GM19452 (cell line): ENCODE measurements around the gene UBE2Q1.
A peak's percentile ranks its signal among the peaks of the same experiment; 100 is the strongest.

Experiments
- ATAC-seq: cut with Tn5 transposase; IDR thresholded peaks from one replicate; pipeline ENCODE4 v1.9.1; 2021; ENCODE audit not compliant: unreplicated experiment

Gene UBE2Q1

DNA sequence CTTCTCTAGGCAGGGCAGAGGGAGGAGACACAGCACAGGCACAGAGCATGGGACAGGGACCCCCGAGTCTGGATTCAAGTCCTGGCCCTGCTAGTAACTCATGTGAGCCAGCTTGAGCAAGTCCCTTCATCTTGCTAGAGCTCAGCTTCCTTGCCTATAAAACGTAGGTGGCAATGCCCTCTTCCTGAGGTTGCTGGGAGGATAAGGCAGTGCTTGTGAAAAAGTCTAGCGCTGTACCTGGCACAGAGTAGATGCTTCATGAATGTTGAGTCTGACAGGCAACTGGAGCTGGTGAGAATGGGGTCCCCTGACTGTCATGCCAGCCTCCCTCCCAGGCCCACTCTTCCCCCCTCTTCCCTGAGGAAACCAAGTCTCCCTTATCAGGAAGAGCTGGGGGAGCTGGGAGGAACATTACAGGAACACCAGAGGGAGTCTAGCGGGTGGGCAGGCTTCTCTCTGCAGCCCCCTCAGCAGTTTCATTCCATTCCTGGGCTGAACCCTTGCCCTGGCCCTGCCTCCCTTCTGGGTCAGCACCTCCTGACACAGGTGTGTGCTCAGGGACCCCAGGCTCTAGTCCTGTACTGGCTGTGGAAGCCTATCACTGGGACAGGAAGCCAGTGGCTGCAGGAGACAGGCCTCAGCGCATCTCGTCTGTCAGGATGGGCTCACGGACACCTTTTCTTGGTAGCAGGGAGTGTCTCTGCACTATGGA is 19.0 kb upstream of the UBE2Q1 start:
- no peak for ATAC-seq

DNA sequence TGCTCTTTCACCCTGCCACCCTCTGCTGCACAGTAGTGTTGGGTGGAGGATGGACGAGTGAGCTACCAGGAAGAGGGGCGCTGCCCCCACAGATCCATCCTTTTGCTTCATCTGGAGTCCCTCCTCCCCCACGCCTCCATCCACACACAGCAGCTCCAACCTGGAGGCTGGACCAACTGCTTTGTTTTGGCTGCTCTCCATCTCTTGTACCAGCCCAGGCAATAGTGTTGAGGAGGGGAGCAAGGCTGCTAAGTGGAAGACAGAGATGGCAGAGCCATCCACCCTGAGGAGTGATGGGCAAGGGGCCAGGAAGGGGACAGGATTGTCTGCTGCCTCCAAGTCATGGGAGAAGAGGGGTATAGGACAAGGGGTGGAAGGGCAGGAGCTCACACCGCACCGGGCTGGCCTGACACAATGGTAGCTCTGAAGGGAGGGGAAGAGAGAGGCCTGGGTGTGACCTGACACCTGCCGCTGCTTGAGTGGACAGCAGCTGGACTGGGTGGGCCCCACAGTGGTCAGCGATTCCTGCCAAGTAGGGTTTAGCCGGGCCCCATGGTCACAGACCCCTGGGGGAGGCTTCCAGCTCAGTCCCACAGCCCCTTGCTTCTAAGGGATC is 17.6 kb upstream of the UBE2Q1 start:
- no peak for ATAC-seq

DNA sequence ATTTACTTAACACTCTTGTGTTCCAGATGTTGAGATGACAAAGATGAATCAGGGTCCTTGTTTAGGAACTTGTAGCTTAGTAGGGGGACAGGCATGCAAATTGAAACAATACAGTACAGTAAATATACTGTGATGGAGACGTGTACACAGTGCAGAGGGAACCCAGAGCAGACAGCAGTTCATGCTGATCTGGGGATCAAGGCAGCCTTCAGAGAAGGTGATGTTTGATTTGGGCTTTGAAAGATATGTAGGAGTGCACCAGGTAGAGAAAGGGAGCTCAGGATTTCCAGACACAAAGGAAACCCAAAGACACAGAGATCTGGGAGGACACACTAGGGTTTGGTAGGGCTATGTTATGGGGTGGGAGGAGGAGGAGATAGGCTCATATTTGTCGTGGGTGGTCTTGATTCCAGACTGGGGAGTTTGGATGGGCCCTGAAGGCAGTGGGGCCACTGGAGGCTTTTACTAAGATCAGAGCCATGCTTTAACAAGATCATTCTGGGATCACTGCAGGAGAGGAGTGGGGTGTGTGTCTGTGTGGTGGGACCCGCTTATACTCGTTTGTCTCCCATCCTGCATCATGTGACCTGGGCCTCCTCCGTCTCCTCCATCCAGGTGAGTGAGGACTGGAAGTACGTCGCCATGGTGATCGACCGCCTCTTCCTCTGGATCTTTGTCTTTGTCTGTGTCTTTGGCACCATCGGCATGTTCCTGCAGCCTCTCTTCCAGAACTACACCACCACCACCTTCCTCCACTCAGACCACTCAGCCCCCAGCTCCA is 16.9 kb upstream of the UBE2Q1 start:
- no peak for ATAC-seq

DNA sequence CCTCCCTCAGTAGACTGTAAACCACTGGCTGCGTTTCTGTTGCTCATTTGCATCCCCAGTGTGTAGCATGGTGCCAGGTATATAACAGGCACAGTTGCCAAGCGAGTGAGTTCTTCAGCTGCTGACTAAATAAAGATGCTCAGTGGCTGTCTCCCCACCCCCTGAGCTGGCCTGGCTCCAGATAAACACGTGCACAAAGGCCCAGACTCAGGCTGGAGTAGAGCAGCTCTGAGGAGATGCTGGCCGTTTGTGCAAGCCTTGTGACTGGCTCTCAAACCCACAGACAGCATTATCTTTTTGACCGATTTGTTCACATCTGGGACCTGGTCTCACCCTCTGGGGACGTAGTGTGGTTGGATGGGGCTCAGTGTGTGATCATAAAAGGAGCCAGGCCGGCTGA is 16.3 kb upstream of the UBE2Q1 start:
- no peak for ATAC-seq

DNA sequence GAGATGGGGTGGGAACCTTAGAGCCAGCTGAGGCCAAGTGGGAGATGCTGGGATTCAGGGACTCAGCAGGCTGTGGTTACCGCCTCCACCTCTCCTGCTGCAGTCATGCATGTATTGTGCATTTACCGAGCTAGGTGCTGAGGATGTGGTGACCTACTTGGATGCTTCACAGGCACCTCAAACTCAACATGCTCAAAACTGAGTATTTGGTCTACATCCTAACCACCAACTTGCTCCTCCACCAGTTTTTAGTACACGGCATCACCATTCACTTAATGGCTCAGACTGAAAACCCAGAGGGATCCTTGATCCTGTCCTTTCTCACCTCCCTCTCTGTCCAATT is 14.7 kb upstream of the UBE2Q1 start:
- no peak for ATAC-seq

DNA sequence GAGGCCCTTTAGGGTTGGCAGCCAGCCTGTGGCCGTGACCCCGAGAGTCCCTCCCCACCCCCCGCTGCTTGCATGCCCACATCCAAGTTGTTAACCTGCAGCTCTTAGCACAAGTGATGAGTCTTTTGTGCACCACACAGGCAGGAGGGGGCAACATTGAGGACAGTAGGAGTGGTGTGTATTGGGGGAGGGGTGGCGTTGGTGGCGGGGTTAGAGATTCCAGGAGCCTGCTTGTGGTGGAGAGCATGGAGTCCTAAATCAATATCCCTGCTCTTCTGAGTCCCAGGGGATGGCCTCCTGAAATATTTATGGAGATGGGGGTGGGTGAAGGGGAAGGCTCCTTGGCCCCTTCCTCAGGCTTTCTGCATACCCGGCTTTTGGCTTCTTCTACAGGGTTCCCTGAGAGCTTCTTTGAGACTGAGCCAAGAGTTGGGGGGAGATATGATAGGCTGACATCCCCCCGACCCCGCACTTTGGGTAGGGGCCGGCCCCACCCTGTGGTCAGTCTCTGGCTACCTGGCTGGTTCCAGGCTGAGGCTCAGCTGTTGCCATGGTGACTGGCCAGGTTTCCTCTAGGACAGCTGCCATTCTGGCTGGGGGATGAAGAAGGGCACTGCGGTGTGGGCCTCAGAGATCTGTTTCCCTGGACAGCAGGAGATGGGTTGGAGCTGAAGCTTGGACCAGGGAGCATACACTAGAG is 14.2 kb upstream of the UBE2Q1 start:
- no peak for ATAC-seq

DNA sequence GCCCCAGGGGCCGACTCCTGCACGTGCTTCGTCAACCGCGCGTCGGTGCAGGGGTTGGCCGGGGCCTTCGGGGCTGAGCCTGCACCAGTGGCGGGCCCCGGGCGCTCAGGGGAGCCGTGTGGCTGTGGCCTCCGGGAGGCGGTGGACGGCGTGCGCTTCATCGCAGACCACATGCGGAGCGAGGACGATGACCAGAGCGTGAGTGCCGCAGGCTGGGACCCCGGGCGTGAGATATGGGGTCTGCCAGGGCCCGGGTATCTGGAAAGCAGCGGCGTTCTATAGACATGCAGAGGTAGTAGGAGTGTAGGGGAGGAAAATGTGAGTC is 13.5 kb upstream of the UBE2Q1 start:
- no peak for ATAC-seq

DNA sequence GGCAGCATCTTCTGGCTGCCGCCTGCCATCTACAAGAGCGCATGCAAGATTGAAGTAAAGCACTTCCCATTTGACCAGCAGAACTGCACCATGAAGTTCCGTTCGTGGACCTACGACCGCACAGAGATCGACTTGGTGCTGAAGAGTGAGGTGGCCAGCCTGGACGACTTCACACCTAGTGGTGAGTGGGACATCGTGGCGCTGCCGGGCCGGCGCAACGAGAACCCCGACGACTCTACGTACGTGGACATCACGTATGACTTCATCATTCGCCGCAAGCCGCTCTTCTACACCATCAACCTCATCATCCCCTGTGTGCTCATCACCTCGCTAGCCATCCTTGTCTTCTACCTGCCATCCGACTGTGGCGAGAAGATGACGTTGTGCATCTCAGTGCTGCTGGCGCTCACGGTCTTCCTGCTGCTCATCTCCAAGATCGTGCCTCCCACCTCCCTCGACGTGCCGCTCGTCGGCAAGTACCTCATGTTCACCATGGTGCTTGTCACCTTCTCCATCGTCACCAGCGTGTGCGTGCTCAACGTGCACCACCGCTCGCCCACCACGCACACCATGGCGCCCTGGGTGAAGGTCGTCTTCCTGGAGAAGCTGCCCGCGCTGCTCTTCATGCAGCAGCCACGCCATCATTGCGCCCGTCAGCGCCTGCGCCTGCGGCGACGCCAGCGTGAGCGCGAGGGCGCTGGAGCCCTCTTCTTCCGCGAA is 12.9 kb upstream of the UBE2Q1 start:
- no peak for ATAC-seq

DNA sequence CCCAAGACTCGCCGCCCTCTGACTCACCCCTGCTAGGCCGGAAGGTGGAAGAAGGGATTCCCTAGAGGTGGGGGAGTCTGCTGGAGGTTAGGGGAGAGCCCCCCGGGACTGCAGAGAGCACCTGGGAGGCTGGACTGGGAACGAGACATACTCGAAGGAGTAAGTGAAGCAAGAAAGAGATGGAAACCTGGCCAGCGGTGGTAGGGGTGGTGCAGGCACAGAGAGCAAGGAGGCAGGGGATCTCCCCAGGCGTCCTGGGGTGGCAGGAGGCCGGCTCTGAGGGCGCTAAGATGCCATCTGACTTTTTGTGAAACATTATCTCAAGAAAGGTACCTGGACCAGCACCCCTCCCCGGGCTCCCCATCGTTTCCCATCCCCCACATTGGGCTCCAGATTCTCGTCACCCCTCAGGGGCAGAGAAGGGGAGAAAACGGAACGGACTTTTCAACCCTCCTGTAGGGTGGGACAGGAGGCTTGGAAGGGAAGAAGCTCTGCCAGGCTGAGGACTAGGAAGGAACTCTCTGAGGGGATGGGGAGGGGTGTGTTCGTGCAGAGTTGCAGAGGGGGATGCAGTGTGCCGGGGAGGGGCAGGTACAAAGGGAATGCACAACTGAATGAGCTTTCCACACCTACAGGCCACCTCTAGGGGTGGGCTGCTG is 9.8 kb upstream of the UBE2Q1 start:
- ATAC-seq = no peak

DNA sequence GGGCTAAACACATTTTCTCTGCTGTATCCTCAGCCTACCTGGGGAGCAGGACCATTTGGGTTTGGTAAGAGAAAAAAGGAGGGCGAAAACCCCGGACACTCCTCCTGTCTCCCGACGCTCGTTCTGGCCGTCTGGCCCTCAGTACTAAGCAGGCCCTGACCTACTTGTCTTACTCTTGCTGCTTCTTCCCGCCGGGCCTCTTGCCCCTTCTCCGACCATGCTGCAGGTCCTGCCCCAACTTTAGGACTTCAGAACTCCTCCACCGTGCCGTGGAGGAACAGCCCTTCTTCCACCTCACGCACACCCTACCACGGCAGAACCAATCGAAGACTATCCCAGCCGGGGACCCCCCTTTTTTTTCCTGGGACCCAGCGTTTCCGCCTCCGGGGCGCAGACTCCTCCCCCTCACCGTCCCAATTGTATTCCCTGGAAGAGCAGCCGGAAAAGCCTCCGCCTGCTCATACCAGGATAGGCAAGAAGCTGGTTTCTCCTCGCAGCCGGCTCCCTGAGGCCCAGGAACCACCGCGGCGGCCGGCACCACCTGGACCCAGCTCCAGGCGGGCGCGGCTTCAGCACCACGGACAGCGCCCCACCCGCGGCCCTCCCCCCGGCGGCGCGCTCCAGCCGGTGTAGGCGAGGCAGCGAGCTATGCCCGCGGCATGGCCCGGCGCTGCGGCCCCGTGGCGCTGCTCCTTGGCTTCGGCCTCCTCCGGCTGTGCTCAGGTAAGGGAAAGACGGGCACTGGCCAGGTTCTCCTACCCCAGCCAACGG is 9.1 kb upstream of the UBE2Q1 start, which contains the start of gene CHRNB2:
TSS of gene CHRNB2 (plus strand) at position 393 of the 771 bp plus-strand sequence. CDS start at position 660, 267 bp downstream.
- no peak for ATAC-seq

DNA sequence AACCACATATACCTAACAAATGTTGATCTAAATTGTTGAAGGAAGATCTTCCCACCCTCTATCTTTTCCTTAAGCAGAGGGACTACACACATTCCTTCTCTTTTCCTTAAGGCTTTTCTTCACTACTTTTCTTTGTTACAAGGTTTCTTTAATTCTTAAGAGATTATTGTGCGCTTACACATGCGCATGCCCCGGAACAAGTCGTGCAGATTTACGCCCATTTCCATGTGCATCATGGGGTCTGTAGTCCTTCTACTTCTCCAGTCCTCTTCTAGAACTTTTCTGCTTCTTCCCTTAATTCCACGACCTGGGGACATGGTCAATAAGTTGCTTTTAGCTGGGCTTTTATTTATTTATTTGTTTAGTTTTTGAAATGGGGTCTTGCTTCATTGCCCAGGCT is 7.4 kb upstream of the UBE2Q1 start:
- ATAC-seq = no peak

DNA sequence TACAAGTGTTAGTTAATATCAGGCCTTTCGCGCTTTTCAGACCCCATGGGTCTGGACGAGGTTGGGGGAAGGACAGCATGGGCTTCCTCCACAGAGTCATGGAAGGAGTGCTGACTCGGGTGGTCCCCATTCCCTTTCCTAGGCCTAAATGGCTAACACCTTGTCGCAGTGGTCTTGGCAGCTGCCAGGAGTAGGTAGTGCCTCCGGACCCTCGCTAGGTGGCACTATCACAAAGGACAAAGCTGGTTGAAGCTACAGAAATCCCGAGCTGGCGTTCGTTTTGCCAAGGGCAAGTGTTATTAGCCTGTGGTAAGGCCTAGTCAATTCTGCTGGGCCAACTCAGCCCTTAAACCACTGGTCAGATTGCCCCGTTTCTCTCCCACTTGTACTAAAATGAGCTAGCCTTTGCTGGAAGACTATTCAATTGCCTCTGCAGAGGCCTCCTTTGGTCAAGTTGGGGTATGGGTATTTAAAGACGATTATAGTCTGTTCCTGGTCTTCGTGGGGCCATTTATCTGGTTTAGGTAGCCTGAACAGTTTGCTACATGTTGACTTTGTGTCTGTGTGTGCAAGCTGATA is 1.1 kb upstream of the UBE2Q1 start:
- peak; percentile 40 for ATAC-seq

DNA sequence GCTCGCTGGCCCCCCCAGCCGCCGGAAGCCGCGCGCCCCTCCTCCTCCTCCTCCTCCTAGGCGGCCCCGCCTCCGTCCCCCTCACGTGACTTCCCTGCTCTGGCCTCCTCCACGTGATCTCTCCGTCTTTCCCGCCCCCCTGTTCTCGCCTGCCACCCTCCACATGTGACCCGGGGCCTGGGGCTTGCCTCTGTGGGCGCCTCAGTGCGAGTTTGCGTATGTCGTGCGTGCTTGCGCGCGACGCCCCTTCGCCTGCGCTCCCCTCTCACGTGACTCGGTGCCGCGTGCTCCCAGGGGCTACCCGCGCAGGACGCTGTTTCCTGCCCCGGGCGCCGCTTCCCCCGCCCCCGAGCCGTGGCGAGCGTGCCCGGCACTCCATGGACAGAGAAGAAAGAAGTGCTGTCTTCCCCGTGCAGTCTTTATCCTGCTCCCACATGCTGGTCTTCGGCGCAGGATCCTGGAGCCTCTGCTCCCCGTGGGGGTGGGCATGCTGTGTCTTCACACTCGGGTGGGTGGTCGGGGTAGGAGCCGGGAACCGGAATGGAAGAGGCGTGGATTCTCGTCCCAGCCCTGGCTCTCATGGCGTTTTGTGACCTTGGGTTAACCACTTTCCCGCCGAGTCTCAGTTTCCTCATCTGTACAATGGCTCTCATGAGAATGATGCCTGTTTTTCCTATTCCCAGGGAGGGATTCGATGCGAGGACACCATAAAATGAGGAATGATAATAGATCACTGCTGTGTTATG is 431 bp upstream of the UBE2Q1 start:
- ATAC-seq = peak; percentile 88

DNA sequence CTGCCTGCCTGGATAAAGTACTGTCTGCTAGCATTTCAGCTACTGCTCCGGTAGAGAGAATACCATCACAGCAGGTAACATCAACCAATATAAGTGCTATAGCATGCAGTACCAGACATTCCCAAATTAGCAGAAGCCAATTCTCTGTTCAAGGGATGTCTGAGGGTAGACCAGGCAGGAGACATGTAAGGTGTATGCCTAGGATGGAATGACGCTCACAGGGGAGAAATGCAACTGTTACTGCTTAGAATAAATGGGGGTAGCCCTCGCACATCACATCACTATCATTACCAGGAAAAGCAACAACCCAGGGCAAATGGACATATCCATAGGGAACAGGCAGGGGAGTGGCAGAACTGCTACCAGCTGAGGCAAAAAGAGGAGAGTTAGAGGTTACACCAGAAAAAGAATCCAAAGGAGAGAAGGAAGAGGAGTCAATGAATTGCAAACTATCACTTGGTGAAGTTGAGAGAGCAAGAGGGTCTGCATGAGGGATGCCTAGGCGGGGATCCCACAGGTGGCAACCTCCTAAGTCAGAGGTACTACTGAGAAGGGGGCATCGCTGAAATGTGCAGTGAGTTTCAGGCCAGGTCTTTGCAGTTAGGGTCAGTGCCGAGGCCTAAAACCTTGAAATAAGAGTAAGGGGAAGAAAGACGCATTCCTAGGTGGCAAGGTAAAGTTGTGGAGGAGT is 1.1 kb downstream of the UBE2Q1 start:
- no peak for ATAC-seq

DNA sequence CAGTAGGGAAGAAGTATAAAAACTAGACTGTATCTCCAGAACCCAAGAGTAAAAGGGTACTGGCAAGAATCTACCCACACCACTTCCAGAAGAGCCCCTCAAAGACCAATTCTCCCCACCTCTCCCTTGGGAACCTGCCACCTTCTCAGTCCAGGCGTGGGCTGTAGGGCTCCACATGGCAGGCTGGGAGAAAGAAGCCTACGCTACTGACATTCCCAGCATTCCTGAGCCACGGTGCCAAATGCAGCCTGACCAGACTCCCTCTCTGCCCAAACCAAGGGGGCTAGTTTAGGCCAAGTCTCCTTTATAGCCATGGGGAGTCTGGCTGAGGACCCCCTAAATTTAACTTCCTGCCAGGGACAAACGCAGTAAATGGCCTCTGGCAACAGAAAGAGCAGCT is 2.0 kb downstream of the UBE2Q1 start:
- no peak for ATAC-seq

DNA sequence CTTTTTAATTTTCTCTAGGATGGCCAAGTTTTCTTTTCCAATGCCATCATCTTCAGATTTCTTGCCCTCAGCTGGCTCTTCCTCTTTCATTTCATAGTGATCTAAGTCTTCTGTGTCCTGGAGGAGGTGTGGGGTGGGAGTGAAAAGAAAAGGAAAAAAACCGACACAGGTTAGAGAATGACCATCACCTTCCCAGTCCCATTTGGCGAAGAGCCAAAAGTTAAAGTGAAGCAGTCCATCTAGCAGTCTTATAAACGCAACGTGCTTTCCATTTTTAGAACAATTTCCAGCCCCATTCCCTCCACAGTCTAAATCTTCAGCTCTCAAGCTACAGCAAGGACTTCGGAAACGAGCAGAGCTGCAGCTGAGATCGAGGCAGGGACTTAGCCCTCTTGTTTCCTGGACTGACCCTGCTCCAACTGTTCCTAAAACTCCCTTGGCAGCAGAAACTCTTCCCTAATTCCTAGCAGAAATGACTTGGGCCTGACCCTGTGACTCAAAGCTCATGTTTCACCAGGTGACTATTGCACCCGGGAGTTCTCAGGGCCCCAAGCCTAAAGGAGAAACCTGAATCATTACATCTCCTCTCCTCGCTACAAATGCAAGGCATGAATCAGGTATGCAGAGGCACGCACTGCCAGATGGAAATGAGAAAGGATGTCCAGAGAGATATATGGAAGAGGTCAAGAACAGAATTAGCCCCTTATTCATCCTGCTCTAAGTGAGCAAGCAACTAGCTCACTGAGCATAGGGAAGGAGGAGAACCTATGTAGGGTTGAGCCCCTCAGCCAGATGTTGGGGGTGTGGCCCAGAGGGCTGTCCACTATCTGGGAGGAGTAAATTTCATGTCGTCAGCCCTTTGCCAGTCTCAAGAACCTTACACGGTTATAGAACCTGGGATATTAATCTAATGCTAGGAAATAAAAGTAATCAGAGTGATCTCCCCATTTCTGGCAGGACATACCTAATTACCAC is 5.1 kb downstream of the UBE2Q1 start:
- no peak for ATAC-seq

DNA sequence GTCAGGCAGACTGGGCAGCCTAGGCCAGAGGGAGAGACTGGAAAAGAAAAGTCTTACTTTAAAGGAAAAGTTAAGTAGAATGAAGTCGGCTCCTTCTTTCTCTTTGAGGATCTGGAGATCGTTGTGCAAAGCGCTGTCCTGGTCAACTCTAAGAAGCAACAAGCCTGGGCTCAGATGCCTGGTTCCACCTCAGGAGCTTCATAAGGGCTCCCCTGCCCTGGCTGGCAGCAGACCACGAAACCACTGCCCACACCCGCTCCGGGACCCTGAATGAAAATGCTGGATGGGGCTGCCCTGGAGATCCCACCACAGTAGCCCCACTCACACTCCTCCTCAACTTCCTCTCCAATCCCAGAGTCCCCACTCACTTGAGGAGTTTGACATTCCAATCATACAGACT is 6.4 kb downstream of the UBE2Q1 start:
- ATAC-seq = no peak
